ENCODE measurements around the gene ELF4. TPM values are rescaled to one million over a fixed set of nuclear protein-coding genes. Genes with fewer than 3 reads are reported as not detected.

The ELF4 gene
- total and polyA plus RNA-seq, 9 of the 15 experiments (the other 6 are each of a cell fraction or from before 2014, with no cell fraction given) = 5.9 to 55.8 (median 25.2) TPM

GRCh38 chrX:130103605-130104004, 6.7 kb downstream of the ELF4 start (continued):
- TF ChIP-seq REST (IDR thresholded peaks at IDR 0.05; ENCODE audit: borderline replicate concordance) (no peak), REST (CRISPR knock-in tag; IDR thresholded peaks at IDR 0.05; ENCODE audit: low read depth) (no peak), NCOA4 (IDR thresholded peaks at IDR 0.05; ENCODE audit: partially characterized antibody) (no peak), ZFP91 (CRISPR knock-in tag; IDR thresholded peaks at IDR 0.05) (no peak), NR2C2 (CRISPR knock-in tag; IDR thresholded peaks at IDR 0.05) (no peak), NR2C2 (tag; IDR thresholded peaks at IDR 0.05) (no peak), JUN (IDR thresholded peaks at IDR 0.05; ENCODE audit: borderline replicate concordance, low read depth, low read length) (no peak), JUN (CRISPR knock-in tag; IDR thresholded peaks at IDR 0.05; ENCODE audit: borderline replicate concordance) (no peak), BMI1 (IDR thresholded peaks at IDR 0.05; ENCODE audit: low read length) (no peak), ERF (CRISPR knock-in tag; IDR thresholded peaks at IDR 0.05) (no peak), E2F6 (IDR thresholded peaks at IDR 0.05; ENCODE audit: borderline replicate concordance in 1 of 2, extremely low read depth in 1 of 2, insufficient read depth in 1 of 2, insufficient read length in 1 of 2, low read depth in 1 of 2, low read length in 1 of 2, poor library complexity in 1 of 2, severe bottlenecking in 1 of 2) (no peak), TEAD4 (IDR thresholded peaks at IDR 0.05; ENCODE audit: low read length) (no peak), TEAD4 (CRISPR knock-in tag; IDR thresholded peaks at IDR 0.05; ENCODE audit: borderline replicate concordance) (no peak), CLOCK (CRISPR knock-in tag; IDR thresholded peaks at IDR 0.05; ENCODE audit: borderline replicate concordance) (no peak), KDM2B (CRISPR knock-in tag; IDR thresholded peaks at IDR 0.05) (no peak)

Data from K562 (cell line).